Activated T-helper 9 cell treated with anti-CD3 and anti-CD28 coated beads, Interleukin-2, amount 50 U/mL, for 16 hours (primary cell): ENCODE measurements around the gene LYZL4.

Source experiments
- DNase-seq: peaks from one replicate; pipeline ENCODE4 v3.0.0-alpha.2; 2020; ENCODE audit warnings: low read depth

LYZL4 gene

DNA sequence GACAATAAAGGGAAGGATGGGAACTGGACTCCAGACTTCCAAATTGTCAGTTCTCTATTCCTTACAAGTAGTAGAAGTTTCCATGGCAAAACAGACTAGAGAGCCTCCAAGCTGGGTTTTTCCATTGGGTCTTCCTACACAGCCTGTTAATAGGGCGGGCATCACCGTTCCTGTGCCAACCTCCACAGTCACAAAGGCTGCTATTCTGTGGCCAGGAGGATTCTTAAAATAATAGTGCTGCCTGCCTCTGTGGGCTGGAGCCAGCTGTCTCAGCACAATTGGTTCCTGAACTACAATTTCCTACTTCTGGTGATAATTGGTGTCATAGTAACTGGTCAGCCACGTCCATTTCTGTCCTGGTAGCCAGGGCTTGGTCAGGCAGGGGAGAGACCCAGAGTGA is 38.6 kb downstream of the LYZL4 start:
- DNase-seq: no peak

DNA sequence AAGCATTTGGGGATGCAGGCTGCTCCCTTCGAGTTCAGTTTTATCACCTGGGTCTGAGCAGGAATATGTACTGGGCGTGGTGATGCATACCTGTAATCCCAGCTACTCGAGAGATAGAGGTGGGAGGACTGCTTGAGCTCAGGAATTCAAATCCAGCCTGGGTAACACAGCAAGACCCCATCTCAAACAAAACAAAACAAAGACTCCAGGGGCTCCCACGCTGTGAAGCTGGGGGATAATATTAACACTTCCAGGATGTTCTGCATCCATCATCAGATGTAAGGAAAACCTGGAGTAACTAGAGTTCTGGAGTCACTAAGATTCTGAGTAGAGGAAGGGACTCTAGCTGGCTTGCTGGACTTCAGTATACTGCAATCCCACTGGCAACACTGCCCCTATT is 40.6 kb downstream of the LYZL4 start:
- no peak for DNase-seq

DNA sequence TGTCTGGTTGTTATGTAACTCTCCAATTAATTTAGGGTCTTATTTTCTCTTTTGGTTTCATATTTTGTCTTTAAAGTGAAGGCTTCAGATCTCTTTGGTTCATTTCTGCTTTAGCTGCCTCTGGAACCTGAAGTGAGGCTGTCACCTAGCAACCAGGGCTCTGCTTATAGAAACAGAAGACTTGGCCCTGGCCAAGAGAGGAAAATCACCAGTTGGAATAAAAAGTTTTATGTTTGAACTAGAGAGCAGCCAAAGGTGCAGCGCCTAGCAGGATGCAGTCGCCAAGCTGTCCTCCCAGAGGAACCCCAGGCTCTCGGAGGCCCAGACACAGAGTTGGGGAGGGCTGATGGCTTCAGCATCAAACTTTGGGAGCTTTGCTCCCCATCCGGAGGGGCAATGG is 41.1 kb downstream of the LYZL4 start:
- no peak for DNase-seq

DNA sequence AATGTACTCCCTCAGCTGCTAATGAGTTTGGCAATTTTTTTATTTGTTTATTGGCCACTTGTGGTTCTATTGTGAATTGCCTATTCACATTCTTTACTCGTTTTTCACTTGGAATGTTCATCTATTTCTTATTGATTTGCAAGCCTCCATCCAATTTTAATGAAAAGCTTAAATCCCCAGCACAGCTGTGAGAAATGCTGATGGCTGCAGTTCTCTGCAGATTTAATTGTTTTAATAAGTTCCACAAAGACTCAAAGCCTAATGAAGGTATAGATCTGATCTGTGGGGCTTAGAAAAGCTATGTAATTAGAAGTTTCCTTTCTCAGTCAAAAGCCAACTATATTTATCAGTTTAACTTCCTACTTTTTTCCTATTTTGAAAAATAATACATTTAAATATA is 41.5 kb downstream of the LYZL4 start:
- DNase-seq: no peak

DNA sequence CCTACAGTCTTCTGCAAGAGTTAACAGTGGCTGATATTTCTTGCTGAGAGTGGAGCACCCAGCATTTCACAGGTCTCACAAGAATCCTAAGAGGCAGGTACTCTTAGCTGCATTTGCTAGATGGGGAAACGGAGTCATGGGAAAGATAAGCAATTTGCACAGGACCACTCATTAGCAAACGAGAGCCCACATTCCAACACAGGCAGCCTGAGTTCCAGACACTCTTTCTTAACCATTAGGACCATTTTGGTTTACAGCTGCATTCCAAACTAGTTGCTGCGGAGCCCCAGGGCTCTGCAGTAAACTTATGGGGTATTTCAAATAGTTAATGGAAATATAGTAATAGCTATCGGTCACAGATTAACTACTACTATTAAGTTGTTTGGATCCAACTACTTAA is 42.5 kb downstream of the LYZL4 start:
- no peak for DNase-seq

DNA sequence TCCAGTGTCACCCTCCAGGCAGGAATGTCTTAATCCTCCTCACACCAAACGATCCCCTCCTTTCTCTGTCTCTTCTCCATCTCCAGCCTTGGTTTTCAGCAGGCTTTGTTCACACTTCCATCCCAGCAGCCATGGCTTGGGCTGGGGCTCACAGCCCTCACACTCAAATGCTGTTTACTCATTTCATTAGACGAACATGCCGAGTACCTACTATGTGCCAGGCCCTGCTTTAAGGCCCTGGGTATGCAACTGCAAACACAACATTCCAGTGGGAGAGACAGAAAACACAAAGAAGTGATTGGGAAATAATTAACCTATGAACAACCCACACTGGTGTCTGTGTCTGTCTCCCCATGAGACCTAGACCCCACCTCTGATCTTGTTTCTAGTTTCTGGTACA is 43.9 kb downstream of the LYZL4 start:
- DNase-seq: no peak

DNA sequence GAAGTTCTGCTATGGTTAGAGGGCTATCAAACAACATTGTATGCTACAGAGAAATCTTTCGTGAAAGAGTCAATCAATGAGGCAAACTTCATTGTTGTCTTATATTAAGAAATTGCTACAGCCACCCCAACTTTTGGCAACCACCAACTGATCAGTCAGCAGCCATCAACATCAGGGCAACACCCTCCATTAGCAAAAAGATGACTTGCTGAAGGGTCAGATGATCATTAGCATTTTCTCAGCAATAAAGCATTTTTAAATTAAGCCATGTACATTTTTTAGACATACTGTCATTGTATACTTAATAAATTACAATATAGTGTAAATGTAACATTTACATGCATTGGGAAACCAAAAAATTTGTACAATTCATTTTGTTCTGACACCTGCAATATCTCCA is 53.1 kb downstream of the LYZL4 start:
- DNase-seq: no peak

DNA sequence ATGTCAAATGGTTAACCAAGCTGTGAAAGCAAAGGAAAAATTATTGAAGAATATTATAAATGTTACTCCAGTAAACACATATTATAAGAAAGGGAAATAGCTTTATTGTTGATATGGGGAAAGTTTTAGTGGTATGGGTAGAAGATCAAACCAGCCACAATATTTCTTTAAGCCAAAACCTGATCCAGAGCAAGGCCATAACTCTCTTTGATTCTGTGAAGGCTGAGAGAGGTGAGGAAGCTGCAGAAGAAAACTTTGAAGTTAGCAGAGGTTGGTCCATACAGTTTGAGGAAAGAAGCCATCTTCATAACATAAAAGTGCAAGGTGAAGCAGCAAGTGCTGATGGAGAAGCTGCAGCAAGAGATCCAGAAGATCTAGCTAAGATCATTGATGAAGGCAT is 54.8 kb downstream of the LYZL4 start:
- DNase-seq: no peak

DNA sequence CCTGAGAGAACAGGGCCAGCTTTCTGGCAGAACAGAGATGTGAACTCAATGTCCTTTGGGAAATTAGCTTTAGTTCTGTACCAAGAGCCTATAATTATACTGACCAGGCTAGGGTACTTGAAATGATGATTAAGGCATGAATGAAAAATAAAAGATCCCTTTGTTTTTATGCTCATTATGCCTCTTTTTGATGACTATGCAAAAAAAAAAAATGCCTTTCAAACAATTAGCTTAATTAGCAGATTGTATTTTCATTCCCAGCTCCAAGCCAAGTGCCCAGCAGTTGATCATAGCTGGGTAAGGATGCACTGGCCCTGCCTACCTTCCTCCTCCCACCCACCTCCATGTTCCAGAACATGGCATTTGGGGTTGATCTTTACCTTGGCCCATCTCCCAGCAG is 56.8 kb downstream of the LYZL4 start:
- DNase-seq: no peak

DNA sequence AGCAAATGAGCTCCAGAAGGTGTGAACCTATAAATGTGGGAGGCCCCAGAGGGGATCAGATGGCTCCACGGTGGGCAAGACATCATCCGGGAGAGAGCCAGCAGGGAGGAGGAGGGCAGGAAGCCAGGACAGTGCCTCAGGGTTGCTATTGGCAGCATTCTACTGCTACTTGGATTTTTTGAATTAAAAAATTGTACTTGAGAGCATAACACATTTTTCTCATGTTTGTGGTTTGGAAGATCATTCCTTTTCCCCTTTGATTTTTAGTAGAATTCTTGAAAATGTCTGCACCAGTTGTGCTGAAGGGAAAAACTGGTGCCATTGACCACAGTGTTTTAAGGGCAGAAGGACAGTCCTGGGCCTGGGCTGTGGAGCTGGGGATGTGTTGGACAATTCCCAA is 59.2 kb downstream of the LYZL4 start:
- no peak for DNase-seq

DNA sequence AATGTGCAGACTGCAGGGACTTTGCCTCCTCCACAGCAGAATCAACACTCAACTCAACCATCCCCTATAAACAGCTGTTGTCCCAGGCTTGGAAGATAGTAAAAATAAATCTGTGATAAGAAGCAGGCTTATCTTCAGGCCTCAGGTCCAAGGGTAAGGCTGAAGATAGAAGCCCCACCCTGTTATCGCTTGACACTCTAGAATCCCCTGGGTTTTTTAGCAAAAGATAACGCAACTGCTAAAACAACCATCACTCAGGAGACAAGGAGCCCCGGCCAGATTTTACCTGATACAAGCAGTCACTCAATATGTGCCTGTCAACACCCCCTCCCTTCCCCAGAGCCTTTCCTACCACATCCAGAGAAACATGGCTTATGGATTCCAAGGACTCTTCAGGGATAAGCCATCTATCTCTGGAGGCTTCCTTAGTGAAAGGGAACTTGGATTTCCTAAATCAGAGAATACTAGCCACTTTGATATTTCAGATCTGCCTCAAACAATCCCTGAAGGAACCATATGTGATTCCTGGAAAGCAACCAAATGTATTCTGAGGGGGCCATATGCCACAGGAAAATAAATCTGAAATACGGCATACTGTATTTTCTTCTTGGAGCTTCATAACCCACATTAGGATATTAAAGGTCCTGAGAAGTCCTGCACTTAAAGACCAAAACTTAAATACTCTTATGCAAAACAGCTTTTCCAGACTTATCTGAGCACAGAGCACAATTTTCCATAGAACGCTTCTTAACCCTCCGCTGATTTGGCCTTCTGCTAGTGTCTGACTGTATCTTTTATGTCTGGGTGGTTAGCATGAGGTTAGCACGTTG is 60.4 kb downstream of the LYZL4 start:
- no peak for DNase-seq

DNA sequence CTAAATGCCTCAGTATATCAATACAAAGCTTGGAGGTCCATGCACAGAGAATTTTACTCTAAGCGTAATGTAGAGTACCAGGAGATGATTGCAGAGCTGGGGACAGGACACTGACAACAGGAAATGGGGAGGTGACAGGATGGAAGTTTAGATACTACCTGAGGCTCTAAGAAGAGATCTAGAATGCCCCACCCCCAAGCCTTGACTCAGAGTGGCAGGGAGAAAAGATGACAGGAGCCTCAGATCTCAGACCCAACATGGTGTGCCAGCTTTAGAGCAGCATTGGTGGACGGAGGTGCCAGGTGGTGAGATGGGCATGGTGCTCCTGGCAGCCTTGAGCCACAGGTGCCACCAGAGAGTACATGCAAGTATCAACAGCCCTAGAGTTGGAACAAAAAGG is 62.5 kb downstream of the LYZL4 start:
- DNase-seq: no peak
